Stimulated activated memory B cell treated with anti-CD40 and anti-IgM and Interleukin-4, amounts not matched to agents 10 μg/mL and 1 μg/mL and 100 μg/mL, for 72 hours (primary cell): ENCODE measurements around the gene GIPC3.
"Not testable (repeated sequence)": the region's sequence is repeated elsewhere in the genome, so short reads cannot be mapped to it uniquely, and the experiment has no call there.

Experiments
- ATAC-seq: fragments of 150-1000 bp; cut with Tn5 transposase; 2 replicates; pipeline ENCODE4 v1.10.0; 2021
- H3K27ac Mint-ChIP-seq: one replicate; pipeline ENCODE4 v1.8.0; 2022; ENCODE audit warnings: mild to moderate bottlenecking, mixed read lengths
- H3K27me3 Mint-ChIP-seq: one replicate; pipeline ENCODE4 v1.8.0; 2022; ENCODE audit warnings: mixed read lengths
- H3K36me3 Mint-ChIP-seq: one replicate; pipeline ENCODE4 v1.8.0; 2022; ENCODE audit warnings: mixed read lengths
- H3K4me1 Mint-ChIP-seq: one replicate; pipeline ENCODE4 v1.8.0; 2022; ENCODE audit warnings: mixed read lengths
- H3K4me3 Mint-ChIP-seq: one replicate; pipeline ENCODE4 v1.8.0; 2022; ENCODE audit warnings: mild to moderate bottlenecking, moderate library complexity, mixed read lengths
- H3K9me3 Mint-ChIP-seq: one replicate; pipeline ENCODE4 v1.8.0; 2022; ENCODE audit warnings: mixed read lengths

GIPC3 gene

DNA sequence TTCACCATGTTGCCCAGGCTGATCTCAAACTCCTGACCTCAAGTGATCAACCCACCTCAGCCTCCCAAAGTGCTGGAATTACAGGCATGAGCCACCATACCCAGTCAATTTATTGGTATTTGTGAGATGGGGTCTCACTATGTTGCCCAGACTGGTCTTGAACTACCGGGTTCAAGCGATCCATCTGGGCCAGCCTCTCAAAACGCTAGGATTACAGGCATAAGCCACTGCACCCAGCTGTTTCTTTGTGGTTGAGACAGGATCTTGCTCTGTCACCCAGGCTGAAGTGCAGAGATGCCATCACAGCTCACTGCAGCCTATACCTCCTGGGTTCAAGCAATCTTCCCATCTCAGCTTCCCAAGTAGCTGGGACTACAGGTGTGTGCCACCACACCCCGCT lies 3.5 kb upstream of the GIPC3 start:
- not testable (repeated sequence) for H3K36me3 Mint-ChIP-seq, H3K27ac Mint-ChIP-seq, H3K4me3 Mint-ChIP-seq, ATAC-seq, H3K4me1 Mint-ChIP-seq, H3K9me3 Mint-ChIP-seq, H3K27me3 Mint-ChIP-seq

DNA sequence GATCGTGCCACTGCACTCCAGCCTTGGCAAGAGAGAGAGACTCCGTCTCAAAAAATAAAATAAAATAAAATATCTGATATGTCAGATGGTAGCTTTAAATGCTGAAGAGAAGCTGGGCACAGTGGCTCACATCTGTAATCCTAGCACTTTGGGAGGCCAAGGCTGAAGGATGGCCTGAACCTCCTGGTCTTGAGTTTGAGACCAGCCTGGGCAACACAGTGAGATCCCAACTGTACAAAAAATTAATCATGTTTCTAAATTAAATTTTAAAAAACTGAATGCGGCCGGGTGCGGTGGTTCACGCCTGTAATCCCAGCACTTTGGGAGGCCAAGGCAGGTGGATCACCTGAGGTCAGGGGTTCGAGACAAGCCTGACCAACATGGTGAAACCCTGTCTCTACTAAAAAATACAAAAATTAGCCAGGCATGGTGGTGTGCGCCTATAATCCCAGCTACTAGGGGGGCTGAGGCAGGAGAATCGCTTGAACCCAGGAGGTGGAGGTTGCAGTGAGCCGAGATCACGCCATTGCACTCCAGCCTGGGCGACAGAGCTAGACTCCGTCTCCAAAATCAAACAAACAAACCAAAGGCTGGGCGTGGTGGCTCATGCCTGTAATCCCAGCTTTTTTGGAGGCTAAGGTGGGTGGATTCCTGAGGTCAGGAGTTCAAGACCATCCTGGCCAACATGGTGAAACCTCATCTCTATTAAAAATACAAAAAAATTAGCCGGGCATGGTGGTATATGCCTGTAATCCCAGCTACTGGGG lies 1.1 kb upstream of the GIPC3 start:
- not testable (repeated sequence) for H3K4me1 Mint-ChIP-seq, H3K27ac Mint-ChIP-seq, H3K27me3 Mint-ChIP-seq, H3K9me3 Mint-ChIP-seq, H3K36me3 Mint-ChIP-seq, H3K4me3 Mint-ChIP-seq, ATAC-seq

DNA sequence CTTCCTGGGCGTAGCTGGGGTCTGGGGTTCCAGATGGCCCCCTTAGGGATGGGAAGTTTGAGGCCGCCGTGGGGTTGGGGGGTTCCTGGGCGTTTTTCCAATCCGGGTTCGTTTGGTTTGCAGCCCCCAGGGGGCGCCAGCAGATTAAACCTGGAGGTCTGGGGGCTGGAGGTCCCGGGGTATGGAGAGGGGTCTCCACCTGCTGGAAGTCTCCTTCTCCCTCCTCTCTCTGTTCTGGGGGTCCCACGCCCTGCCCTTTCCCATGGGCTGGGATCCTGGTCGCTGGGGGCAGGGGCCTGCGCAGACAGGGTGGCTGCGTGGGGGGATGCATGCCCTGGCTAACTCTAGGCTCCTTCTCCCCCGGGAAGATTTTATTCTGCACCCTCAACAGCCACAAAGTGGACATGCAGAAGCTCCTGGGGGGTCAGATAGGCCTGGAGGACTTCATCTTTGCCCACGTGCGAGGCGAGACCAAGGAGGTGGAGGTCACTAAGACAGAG lies 899 bp downstream of the GIPC3 start:
- no peaks in the 10 kb centered on the region for H3K36me3 Mint-ChIP-seq
- ATAC-seq: no peak
- no peak overlapping the region for H3K27ac Mint-ChIP-seq
- H3K4me1 Mint-ChIP-seq: no peaks in the 10 kb centered on the region
- H3K27me3 Mint-ChIP-seq: peaks cover 9% of the 10 kb centered on the region
- H3K9me3 Mint-ChIP-seq: no peaks in the 10 kb centered on the region
- no peak overlapping the region for H3K4me3 Mint-ChIP-seq

DNA sequence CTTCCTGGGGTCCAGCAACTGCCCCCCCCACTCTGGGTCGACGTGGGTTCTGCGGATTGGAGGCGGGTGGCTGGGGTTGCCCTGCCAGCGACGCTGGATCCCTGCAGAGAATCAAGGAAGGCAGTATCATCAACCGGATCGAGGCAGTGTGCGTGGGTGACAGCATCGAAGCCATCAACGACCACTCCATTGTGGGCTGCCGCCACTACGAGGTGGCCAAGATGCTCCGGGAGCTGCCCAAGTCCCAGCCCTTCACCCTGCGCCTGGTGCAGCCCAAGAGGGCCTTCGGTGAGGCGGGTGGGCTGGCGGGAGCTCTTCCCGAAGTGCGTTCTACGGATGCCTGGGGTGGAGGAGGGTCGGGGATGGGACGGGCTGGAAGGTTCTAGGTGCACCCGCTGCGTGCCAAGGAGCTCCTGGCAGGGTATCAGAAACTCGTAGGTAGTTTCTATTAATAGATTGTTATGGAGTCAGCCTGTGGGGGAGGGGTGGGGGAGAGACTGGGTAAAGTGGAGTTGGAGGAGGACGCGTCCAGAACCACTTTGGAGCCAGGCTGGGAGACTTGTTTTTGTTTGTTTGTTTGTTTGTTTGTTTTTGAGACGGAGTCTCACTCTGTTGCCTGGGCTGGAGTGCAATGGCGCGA lies 1.5 kb downstream of the GIPC3 start:
- ATAC-seq: no peak
- H3K36me3 Mint-ChIP-seq: no peaks in the 10 kb centered on the region
- no peak overlapping the region for H3K4me3 Mint-ChIP-seq
- no peaks in the 10 kb centered on the region for H3K9me3 Mint-ChIP-seq
- peaks cover 9% of the 10 kb centered on the region for H3K27me3 Mint-ChIP-seq
- no peak overlapping the region for H3K27ac Mint-ChIP-seq
- H3K4me1 Mint-ChIP-seq: no peaks in the 10 kb centered on the region

DNA sequence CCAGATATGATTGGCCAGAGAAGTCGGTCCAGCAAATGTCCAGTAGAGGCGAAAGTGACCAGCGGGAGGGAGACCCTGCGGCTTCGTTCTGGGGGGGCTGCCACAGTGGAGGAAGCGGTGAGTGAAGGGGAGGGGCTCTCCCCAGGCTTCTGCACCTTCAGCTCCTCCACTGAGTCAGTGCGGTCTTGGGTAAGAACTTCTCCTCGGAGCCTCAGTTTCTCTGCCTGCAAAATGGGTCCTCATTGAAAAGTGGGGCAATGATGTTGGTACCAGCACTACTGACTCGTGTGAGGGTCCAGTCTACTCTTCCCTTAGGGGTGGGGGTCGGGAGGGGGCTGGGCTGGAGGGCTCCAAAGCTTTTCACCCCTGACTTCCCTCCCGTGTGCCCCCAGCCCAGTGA lies 4.2 kb downstream of the GIPC3 start:
- Mint-ChIP-seq H3K36me3 (no peaks in the 10 kb centered on the region), H3K9me3 (no peaks in the 10 kb centered on the region), H3K4me1 (no peaks in the 10 kb centered on the region), H3K27ac (no peak overlapping the region), H3K27me3 (peaks cover 18% of the 10 kb centered on the region), H3K4me3 (no peak overlapping the region)
- no peak for ATAC-seq

DNA sequence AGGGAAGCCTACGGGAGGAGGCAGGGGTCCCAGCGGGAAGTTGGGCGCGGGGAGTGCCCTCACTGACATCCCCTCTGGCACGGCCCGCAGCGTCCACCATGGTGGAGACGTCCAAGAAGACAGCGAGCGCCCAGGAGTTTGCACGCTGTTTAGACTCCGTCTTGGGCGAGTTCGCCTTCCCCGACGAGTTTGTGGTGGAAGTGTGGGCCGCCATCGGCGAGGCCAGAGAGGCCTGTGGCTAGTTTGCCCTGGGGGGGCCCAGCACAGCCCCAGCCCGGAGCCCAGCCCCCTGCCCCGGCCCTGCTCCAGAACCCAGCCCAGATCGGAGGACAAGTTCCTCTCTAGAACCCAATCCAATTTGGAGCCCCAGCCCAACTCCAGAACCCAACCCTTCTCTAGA lies 4.7 kb downstream of the GIPC3 start:
- peaks cover 18% of the 10 kb centered on the region for H3K27me3 Mint-ChIP-seq
- no peak overlapping the region for H3K4me3 Mint-ChIP-seq
- ATAC-seq: no peak
- H3K4me1 Mint-ChIP-seq: no peaks in the 10 kb centered on the region
- H3K27ac Mint-ChIP-seq: no peak overlapping the region
- no peaks in the 10 kb centered on the region for H3K36me3 Mint-ChIP-seq
- H3K9me3 Mint-ChIP-seq: no peaks in the 10 kb centered on the region

DNA sequence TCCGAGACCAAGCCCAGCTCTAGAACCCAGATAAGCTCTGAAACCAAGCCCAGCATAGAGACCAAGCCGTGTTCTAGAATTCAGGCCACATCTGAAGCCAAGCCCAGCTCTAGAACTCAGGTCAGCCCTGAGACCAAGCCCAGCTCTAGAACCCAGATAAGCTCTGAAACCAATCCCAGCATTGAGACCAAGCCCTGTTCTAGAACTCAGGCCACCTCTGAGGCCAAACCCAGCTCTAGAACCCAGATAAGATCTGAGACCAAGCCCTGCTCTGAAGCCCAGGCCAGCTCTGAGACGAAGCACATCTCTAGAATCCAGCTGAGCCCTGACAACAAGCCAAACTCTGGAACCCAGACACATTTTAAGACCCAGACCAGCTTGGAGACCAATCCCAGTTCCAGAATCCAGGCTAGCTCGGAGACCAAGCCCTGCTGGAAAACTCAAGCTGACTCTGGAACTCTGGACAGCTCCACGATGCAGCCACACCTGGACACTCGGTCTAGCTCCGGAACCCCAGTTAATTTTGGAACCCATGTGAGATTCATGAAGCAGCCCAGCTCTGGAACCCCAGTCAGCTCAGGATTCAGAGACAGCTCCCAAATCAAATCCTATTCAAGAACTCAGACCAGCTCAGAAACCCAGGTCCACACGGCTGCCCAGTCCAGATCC lies 5.8 kb downstream of the GIPC3 start:
- H3K4me1 Mint-ChIP-seq: no peaks in the 10 kb centered on the region
- peaks cover 15% of the 10 kb centered on the region for H3K27me3 Mint-ChIP-seq
- no peak overlapping the region for H3K27ac Mint-ChIP-seq
- no peak for ATAC-seq
- H3K36me3 Mint-ChIP-seq: no peaks in the 10 kb centered on the region
- H3K9me3 Mint-ChIP-seq: no peaks in the 10 kb centered on the region
- no peak overlapping the region for H3K4me3 Mint-ChIP-seq

DNA sequence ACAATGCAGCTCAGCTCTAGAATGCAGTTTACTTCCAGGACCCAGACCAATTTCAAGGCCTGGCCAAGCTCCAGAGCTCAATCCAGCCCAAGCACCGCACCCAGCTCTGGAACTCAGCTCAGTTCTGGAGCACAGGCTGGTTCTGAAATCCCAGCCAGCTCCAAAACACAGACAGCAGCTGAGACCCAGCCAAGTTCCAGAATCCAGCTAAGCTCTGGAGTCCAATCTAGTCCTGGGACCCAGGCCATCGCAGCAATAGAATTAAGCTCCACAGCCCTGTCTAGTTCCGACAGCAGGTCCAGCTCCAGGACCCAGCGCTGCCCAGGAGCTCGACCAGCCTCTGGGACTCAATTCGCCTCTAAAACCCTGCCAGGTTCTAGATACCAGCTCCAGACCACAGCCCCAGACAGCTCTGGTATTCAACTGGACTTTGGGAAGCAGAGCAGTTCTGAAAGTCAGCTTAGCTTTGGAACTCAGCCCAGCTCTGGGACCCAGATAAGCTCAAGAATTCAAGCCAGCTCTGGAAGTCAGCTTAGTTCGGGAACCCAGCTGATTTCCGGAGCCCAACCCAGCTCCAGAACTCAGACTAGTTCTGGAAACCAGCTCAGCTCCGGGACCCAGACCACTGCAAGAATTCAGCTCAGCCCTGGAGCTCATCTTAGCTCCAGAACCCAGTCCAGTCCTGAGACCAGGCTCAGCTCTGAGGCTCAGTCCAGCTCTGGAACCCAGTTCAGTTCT lies 6.8 kb downstream of the GIPC3 start:
- H3K4me3 Mint-ChIP-seq: no peak overlapping the region
- ATAC-seq: no peak
- H3K4me1 Mint-ChIP-seq: no peaks in the 10 kb centered on the region
- no peak overlapping the region for H3K27ac Mint-ChIP-seq
- no peaks in the 10 kb centered on the region for H3K36me3 Mint-ChIP-seq
- peaks cover 9% of the 10 kb centered on the region for H3K27me3 Mint-ChIP-seq
- H3K9me3 Mint-ChIP-seq: no peaks in the 10 kb centered on the region

DNA sequence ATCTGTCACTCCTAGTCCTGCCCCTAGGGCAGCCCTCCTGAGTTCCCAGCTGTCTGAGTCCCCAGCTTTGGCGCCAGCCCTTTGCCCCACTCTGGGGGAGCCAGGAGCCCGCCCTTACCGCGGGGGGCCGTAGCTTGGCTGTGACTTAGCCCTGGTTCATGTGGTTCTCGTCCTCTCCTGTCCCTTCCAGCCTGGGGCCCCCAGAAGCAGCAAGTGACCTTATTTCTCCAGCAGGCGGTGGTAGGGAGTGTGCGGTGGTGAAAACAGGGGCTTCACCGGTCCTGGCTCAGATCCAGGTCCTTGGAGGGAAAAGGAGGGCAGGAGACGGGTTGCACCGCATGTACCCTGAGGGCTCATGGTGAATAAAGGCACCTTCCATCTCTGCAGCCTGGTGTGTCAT lies 7.9 kb downstream of the GIPC3 start:
- H3K4me1 Mint-ChIP-seq: no peaks in the 10 kb centered on the region
- H3K9me3 Mint-ChIP-seq: no peaks in the 10 kb centered on the region
- H3K36me3 Mint-ChIP-seq: no peaks in the 10 kb centered on the region
- H3K4me3 Mint-ChIP-seq: no peak overlapping the region
- H3K27me3 Mint-ChIP-seq: peaks cover 9% of the 10 kb centered on the region
- H3K27ac Mint-ChIP-seq: no peak overlapping the region
- no peak for ATAC-seq

DNA sequence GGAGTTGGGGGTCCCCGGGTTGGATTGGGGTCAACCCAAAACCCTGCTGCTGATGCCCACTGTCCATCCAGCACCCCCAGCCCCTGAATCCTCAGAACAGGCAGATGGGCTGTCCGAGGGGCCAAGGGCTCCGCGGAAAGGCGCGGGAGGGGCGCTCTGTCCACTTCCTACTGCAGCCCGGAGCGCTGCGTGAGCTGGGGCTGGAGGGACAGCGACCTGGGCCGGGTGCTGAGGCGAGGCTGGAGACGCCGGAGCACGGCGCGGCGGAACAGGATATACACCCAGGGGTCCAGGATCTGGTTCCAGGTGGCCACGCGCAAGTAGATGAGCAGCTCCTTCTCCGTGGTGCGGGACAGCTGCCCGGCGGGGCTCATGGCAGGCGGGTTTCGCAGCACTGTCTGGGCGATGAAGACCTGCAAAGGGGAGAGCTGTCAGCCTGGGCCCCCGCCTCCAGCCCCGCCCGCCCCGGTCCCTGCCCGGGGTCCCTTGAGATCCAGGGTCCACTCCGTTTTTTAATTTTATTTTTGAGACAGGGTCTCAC lies 10.3 kb downstream of the GIPC3 start:
- Mint-ChIP-seq H3K36me3 (no peaks in the 10 kb centered on the region), H3K9me3 (no peaks in the 10 kb centered on the region), H3K27ac (no peak overlapping the region), H3K4me3 (no peak overlapping the region), H3K4me1 (no peaks in the 10 kb centered on the region), H3K27me3 (peaks cover 9% of the 10 kb centered on the region)
- no peak for ATAC-seq

DNA sequence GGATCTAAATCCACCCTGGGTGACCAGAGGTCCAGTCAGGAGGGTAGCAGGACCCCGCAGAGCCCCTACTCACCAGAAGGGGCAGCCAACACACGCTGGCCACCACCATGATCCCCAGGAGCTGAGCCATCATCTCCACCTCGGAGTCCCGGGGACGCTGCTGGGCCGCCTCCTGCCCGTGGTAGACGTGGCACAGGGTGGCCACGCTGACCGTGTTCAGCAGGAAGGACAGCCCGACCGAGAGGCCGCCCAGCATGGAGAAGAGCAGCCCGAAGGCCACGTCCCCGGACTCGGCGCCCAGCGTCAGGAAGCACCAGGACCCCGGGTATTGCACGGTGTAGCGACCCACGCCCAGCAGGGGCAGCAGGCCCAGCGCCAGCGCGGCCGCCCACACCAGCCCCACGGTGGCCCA lies 14.5 kb downstream of the GIPC3 start:
- no peaks in the 10 kb centered on the region for H3K27me3 Mint-ChIP-seq
- H3K9me3 Mint-ChIP-seq: no peaks in the 10 kb centered on the region

DNA sequence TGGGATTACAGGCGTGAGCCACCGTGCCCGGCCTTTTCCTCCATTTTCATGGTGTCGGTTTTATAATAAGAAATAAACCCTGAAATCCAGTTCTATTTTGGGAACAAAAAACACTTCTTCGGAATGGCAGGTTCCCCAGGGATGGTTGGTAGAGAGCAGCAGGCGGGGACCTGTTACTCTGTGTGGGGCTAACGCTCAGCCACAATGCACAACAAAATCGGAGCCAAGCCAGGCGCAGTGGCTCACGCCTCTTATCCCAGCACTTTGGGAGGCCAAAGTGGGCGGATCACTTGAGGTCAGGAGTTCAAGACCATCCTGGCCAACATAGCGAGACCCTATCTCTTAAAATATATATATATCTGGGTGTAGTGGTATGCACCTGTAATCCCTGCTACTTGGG lies 15.7 kb downstream of the GIPC3 start:
- Mint-ChIP-seq H3K27me3 (no peaks in the 10 kb centered on the region), H3K9me3 (no peaks in the 10 kb centered on the region), H3K4me1 (no peaks in the 10 kb centered on the region), H3K36me3 (no peaks in the 10 kb centered on the region), H3K4me3 (no peak overlapping the region), H3K27ac (no peak overlapping the region)
- ATAC-seq: no peak

More for the DNA sequence above, 14.5 kb downstream of the GIPC3 start:
- no peak overlapping the region for H3K27ac Mint-ChIP-seq
- no peak overlapping the region for H3K4me3 Mint-ChIP-seq
- peak; percentile 53 for ATAC-seq
- no peaks in the 10 kb centered on the region for H3K4me1 Mint-ChIP-seq
- H3K36me3 Mint-ChIP-seq: no peaks in the 10 kb centered on the region

DNA sequence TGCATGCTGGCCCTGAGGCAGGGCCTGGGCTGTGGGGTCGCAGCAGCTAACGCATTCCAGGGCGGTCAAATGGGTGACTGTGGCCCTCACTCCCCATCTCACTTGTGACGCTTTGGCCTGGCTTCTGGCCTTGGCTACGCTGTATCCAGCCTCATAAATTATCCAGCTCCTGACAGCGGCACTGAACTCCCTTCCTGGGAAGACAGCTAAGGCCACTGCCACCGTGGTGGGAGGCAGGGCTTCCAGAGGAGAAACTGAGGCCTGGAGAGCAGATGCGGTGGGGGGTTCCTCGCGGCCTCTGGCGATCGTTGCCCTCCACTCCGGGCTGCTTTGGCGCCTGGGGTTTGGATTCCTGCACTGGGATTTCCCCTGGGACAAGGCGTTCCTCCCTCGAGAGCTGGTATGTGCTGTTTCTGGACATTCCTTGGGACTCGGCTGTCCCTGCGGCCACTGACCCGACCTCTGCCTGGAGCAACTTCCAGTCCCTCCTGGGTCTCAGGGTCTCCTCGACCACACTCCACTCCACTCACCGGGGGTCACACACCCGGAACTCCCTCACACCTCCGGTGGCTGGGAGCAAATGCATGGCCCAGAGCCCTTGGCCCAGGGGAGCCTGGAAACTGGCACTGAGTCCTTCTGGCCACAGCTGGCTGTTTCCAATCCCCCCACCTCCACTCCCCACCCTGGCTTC lies 18.0 kb downstream of the GIPC3 start:
- H3K4me1 Mint-ChIP-seq: peaks cover 14% of the 10 kb centered on the region
- H3K27me3 Mint-ChIP-seq: peaks cover 15% of the 10 kb centered on the region
- H3K9me3 Mint-ChIP-seq: peaks cover 4% of the 10 kb centered on the region
- no peaks in the 10 kb centered on the region for H3K36me3 Mint-ChIP-seq
- no peak overlapping the region for H3K4me3 Mint-ChIP-seq
- ATAC-seq: no peak
- H3K27ac Mint-ChIP-seq: no peak overlapping the region

DNA sequence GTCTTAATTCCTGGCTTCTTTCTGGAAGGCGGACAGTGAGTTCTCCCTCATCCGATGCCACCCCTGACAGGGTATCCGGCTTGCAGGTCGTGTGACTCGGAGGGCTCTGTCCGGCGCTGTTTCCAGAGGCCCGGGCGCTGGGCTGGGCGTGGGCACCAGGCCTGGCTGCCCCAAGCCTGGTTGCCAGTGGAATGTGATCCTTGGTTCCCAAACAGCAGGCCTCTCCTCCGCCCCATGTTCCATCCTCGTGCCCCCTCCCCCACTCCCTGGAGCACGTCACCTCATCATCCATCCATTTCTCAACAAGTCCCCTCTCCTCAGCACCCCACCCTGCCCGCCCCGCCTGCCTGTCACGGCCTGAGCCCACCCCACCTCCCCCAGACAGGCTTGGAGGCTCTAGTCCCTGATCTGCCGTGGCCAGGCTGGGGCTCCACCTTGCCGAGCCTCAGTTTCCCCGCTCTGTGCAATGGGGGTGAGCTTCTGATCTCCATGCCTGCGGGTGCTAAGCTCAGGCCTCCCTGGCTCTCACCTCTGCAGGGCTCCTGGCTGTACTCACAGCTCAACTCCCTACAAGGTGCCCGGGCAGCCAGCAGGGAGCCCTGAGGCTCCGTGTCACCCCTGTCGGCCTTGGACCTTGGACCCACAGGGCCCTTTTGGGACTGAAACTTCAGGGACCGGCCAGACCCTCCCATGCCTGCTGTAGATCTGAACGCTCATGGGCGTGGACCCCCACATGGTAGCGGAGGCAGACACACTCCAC lies 19.1 kb downstream of the GIPC3 start:
- Mint-ChIP-seq H3K27me3 (peaks cover 18% of the 10 kb centered on the region), H3K36me3 (no peaks in the 10 kb centered on the region), H3K9me3 (peaks cover 4% of the 10 kb centered on the region), H3K4me1 (peaks cover 15% of the 10 kb centered on the region), H3K4me3 (no peak overlapping the region), H3K27ac (no peak overlapping the region)
- ATAC-seq: peak; percentile 29
